Measurements from ENCODE around the gene ARL6IP4. TPM values are rescaled to one million over a fixed set of nuclear protein-coding genes. Genes with fewer than 3 reads are reported as not detected.

The ARL6IP4 gene
- polyA plus RNA-seq, 2 of the 4 experiments (the other 2 are of a cell fraction): 208 to 209 TPM

DNA sequence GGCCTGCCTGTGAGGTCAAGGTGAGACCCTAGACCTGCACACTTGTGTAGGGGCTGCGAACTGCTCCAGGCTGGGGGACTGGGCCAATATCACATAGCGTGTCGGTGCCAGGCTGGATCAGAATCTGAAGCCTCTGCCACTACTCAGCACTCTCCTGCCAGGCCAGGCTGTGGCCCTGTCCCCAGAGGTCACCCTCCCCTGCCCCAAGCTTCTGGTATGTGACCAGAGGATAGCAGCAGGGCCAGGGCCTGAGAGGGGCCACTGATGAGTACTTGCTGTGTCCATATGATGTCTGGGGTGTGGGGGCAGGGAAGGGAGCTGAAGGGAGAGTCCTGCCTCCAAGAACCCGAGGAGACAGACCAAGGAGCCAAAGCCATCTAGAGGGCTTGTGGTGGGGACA, 17.8 kb downstream of the ARL6IP4 start:
- FAIRE-seq: no peak
- Histone ChIP-seq H3K4me3 (no peak overlapping the region), H3K4me2 (no peak overlapping the region), H3K27ac (no peak overlapping the region), H3K4me1 (no peaks in the 10 kb centered on the region), H3K9me3 (no peaks in the 10 kb centered on the region)
- ChIA-PET CTCF (interaction anchor here (0.5 to 2.6 kb wide), 5 partner anchors 27 to 152 kb away, joined by 3 to 7 read pairs (median 3); partner anchors contain the start of gene PITPNM2), POLR2A (no interaction called here)
- 95% methylated on average over 3 of the region's 4 CpGs for WGBS (ENCODE audit: missing lambda C conversion rate)
- no peak for DNase-seq (ENCODE audit: low read depth in 1 of 2, low spot score in 1 of 2)
- TF ChIP-seq EHMT2 (IDR thresholded peaks at IDR 0.05; ENCODE audit: low read depth): no peak
- ATAC-seq: no peak; a peak in 1 of 6 replicates

DNA sequence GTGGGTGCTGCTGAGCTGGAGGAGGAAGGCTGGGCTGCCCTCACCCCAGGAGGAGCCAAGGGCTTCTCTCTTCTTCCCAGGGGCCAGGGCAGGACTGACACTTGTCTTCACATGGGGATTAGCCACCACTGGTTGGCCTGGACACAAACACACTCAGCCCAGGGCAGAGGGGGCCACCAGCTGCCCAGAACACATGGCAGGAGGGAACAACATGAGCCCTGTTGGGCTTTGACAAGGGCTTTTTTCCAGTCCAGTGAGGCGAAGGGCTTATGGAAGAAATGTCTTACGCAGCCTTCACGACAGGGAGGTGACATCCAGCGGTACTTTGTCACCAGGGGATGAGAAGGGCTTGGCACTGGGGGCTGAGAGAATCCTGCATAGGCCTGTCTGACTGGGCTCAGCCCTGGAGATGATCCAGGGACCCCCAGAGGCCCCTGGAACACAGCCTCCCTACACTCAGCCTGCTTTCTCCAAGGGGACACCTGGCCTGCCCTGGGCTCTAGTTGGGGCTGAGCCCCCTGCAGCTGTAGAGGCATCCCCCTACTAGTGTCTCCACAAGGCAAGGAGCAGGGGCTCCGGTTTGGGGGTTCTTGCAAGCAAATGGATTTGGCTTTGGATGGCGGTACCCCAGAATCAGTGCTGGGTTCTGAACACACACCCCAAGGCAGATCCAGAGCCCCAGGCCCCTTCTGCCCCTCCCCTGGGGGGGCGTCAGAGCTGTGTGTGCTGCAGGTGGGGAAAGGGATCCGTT, 18.9 kb downstream of the ARL6IP4 start:
- CTCF ChIA-PET: interaction anchor here (1.1 to 2.6 kb wide), 4 partner anchors 10 to 151 kb away, joined by 3 to 8 read pairs (median 5); partner anchors contain the start of gene PITPNM2
- FAIRE-seq (no peak), DNase-seq (ENCODE audit: low read depth in 1 of 2, low spot score in 1 of 2) (no peak), ATAC-seq (no peak)
- Histone ChIP-seq H3K4me2 (no peak overlapping the region), H3K4me3 (no peak overlapping the region), H3K4me1 (no peaks in the 10 kb centered on the region), H3K9me3 (no peaks in the 10 kb centered on the region), H3K27ac (no peak overlapping the region)
- POLR2A ChIA-PET: interaction anchor here (0.7 kb wide), 1 partner anchor 262 kb away, joined by 4 read pairs; no protein-coding TSS in a partner anchor
- TF ChIP-seq ZSCAN20 (CRISPR knock-in tag; IDR thresholded peaks at IDR 0.05) (no peak), BCL3 (IDR thresholded peaks at IDR 0.05) (no peak)
- TF ChIP-seq, protein P1, sequence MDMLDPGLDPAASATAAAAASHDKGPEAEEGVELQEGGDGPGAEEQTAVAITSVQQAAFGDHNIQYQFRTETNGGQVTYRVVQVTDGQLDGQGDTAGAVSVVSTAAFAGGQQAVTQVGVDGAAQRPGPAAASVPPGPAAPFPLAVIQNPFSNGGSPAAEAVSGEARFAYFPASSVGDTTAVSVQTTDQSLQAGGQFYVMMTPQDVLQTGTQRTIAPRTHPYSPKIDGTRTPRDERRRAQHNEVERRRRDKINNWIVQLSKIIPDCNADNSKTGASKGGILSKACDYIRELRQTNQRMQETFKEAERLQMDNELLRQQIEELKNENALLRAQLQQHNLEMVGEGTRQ (IDR thresholded peaks at IDR 0.05): no peak
- WGBS (ENCODE audit: missing lambda C conversion rate): 77% methylated on average over 8 of the region's 8 CpGs

- ATAC-seq: no peak
- POLR2A ChIA-PET: no interaction called here
Measured at GRCh38 chr12:122999986-123000420, 19.5 kb downstream of the ARL6IP4 start.

More at GRCh38 chr12:122999986-123000420, 19.5 kb downstream of the ARL6IP4 start:
- FAIRE-seq (no peak), DNase-seq (ENCODE audit: low read depth in 1 of 2, low spot score in 1 of 2) (no peak)
- CTCF ChIA-PET: interaction anchor here (0.5 to 1.8 kb wide), 2 partner anchors 10 to 16 kb away, joined by 4 to 8 read pairs; no protein-coding TSS in a partner anchor
- Histone ChIP-seq H3K9me3 (no peaks in the 10 kb centered on the region), H3K4me2 (no peak overlapping the region), H3K4me1 (no peaks in the 10 kb centered on the region), H3K27ac (no peak overlapping the region), H3K4me3 (no peak overlapping the region)
- 93% methylated on average over 18 of the region's 20 CpGs for WGBS (ENCODE audit: missing lambda C conversion rate)
- TF ChIP-seq JUNB (IDR thresholded peaks at IDR 0.05) (no peak), FOSL2 (IDR thresholded peaks at IDR 0.05) (no peak), FOSL2 (CRISPR knock-in tag; IDR thresholded peaks at IDR 0.05) (no peak), HOXA7 (CRISPR knock-in tag; IDR thresholded peaks at IDR 0.05) (no peak), TP53 (CRISPR knock-in tag; IDR thresholded peaks at IDR 0.05) (no peak), CBX8 (IDR thresholded peaks at IDR 0.05) (no peak), KDM1A (IDR thresholded peaks at IDR 0.05; ENCODE audit: low read depth) (no peak), SMC3 (IDR thresholded peaks at IDR 0.05) (no peak), NPAS2 (CRISPR knock-in tag; IDR thresholded peaks at IDR 0.05; ENCODE audit: borderline replicate concordance) (no peak), GATA3 (IDR thresholded peaks at IDR 0.05; ENCODE audit: borderline replicate concordance) (no peak), CHD2 (IDR thresholded peaks at IDR 0.05; ENCODE audit: low read length, partially characterized antibody) (no peak), KDM5A (IDR thresholded peaks at IDR 0.05) (no peak), HOXB13 (CRISPR knock-in tag; IDR thresholded peaks at IDR 0.05; ENCODE audit: low read depth) (no peak), POLR2AphosphoS2 (conservative IDR thresholded peaks at IDR 0.05; ENCODE audit: low read length) (no peak), ZFP36 (IDR thresholded peaks at IDR 0.05; ENCODE audit: borderline replicate concordance, partially characterized antibody) (no peak), EHMT2 (IDR thresholded peaks at IDR 0.05; ENCODE audit: low read depth) (no peak)
- TF ChIP-seq, protein P1 (IDR thresholded peaks at IDR 0.05): no peak
- TF ChIP-seq, protein P2, sequence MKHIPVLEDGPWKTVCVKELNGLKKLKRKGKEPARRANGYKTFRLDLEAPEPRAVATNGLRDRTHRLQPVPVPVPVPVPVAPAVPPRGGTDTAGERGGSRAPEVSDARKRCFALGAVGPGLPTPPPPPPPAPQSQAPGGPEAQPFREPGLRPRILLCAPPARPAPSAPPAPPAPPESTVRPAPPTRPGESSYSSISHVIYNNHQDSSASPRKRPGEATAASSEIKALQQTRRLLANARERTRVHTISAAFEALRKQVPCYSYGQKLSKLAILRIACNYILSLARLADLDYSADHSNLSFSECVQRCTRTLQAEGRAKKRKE (CRISPR knock-in tag; IDR thresholded peaks at IDR 0.05; ENCODE audit: low read depth): no peak
- TF ChIP-seq, protein P3, sequence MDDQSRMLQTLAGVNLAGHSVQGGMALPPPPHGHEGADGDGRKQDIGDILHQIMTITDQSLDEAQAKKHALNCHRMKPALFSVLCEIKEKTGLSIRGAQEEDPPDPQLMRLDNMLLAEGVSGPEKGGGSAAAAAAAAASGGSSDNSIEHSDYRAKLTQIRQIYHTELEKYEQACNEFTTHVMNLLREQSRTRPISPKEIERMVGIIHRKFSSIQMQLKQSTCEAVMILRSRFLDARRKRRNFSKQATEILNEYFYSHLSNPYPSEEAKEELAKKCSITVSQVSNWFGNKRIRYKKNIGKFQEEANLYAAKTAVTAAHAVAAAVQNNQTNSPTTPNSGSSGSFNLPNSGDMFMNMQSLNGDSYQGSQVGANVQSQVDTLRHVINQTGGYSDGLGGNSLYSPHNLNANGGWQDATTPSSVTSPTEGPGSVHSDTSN (IDR thresholded peaks at IDR 0.05): no peak

Data from A549 (cell line).